Liver (tissue), 9 donors: ENCODE data around the gene TRIAP1. TPM values are rescaled to one million over a fixed set of nuclear protein-coding genes. Genes with fewer than 3 reads are reported as not detected.

ENCODE experiments used
- DNase-seq: peaks from one replicate; pipeline ENCODE4 v3.0.0-alpha.2; 2017; ENCODE audit warnings: low spot score
- H3K27ac ChIP-seq, 2 donors: one replicate each; pipeline ENCODE4 v1.7.0; 2013; ENCODE audit warnings: inconsistent platforms in 2 of 2, low read length in 2 of 2, control low read depth in 1 of 2, low read depth in 1 of 2, mild to moderate bottlenecking in 1 of 2
- H3K27me3 ChIP-seq, 4 donors: one replicate each; pipeline versions ENCODE4 v1.6.1 to v1.7.0; 2013; ENCODE audit warnings: low read length in 3 of 4, inconsistent platforms in 1 of 4, mild to moderate bottlenecking in 1 of 4, moderate library complexity in 1 of 4; ENCODE audit not compliant: control insufficient read depth in 4 of 4, insufficient read depth in 4 of 4
- H3K36me3 ChIP-seq, 4 donors: one replicate each; pipeline versions ENCODE4 v1.6.1 to v1.7.0; 2013; ENCODE audit warnings: low read length in 3 of 4, mild to moderate bottlenecking in 3 of 4, low read depth in 1 of 4, moderate library complexity in 1 of 4; ENCODE audit not compliant: control insufficient read depth in 4 of 4, insufficient read depth in 3 of 4
- H3K4me1 ChIP-seq, 4 donors: one replicate each; pipeline versions ENCODE4 v1.6.1 to v1.7.0; 2013; ENCODE audit warnings: low read length in 3 of 4, mild to moderate bottlenecking in 3 of 4, moderate library complexity in 1 of 4; ENCODE audit not compliant: control insufficient read depth in 4 of 4, insufficient read depth in 4 of 4
- H3K4me3 ChIP-seq, 3 donors: one replicate each; pipeline versions ENCODE4 v1.6.1 to v1.7.0; 2013; ENCODE audit warnings: low read length in 3 of 3, control low read depth in 1 of 3, low read depth in 1 of 3, mild to moderate bottlenecking in 1 of 3
- H3K9ac ChIP-seq, 2 donors: one replicate each; pipeline ENCODE4 v1.7.0; 2013; ENCODE audit warnings: low read length in 2 of 2, mild to moderate bottlenecking in 2 of 2, moderate library complexity in 2 of 2, control low read depth in 1 of 2, low read depth in 1 of 2
- H3K9me3 ChIP-seq, 4 donors: one replicate each; pipeline versions ENCODE4 v1.6.1 to v1.7.0; 2013; ENCODE audit warnings: low read length in 3 of 4; ENCODE audit not compliant: control insufficient read depth in 4 of 4
- ATF3 ChIP-seq: IDR thresholded peaks from 2 replicates; pipeline ENCODE4 v1.6.1; 2016; ENCODE audit warnings: antibody characterized with exemption
- CTCF ChIP-seq: fragments of 150-350 bp; IDR thresholded peaks from 2 replicates; pipeline ENCODE4 v1.5.1; 2017; ENCODE audit warnings: improper control_type of control experiment, low read depth, low read length; ENCODE audit not compliant: missing input control
- EGR1 ChIP-seq, 2 donors: IDR thresholded peaks; 2 replicates each; pipeline ENCODE4 v1.6.1; 2016 to 2018; ENCODE audit warnings: antibody characterized with exemption in 2 of 2, low read depth in 2 of 2
- FOXA1 ChIP-seq: IDR thresholded peaks from 2 replicates; pipeline ENCODE4 v1.6.1; 2016; ENCODE audit warnings: antibody characterized with exemption
- FOXA2 ChIP-seq: IDR thresholded peaks from 2 replicates; pipeline ENCODE4 v1.6.1; 2016; ENCODE audit warnings: antibody characterized with exemption
- GABPA ChIP-seq, 2 donors: IDR thresholded peaks in 1 of 2; conservative IDR thresholded peaks in 1 of 2; 2 replicates each; pipeline ENCODE4 v1.6.1; 2016; ENCODE audit warnings: antibody characterized with exemption in 2 of 2, mild to moderate bottlenecking in 1 of 2, moderate library complexity in 1 of 2
- HNF4A ChIP-seq, 2 donors: conservative IDR thresholded peaks; 2 replicates each; pipeline ENCODE4 v1.6.1; 2016; ENCODE audit warnings: antibody characterized with exemption in 2 of 2, mild to moderate bottlenecking in 2 of 2
- HNF4G ChIP-seq: IDR thresholded peaks from 2 replicates; pipeline ENCODE4 v1.6.1; 2016; ENCODE audit warnings: antibody characterized with exemption
- JUND ChIP-seq, 2 donors: IDR thresholded peaks; 2 replicates each; pipeline ENCODE4 v1.6.1; 2016; ENCODE audit warnings: antibody characterized with exemption in 2 of 2
- MAX ChIP-seq: IDR thresholded peaks from 2 replicates; pipeline ENCODE4 v1.6.1; 2016; ENCODE audit warnings: antibody characterized with exemption
- RAD21 ChIP-seq, 2 donors: IDR thresholded peaks; 2 replicates each; pipeline ENCODE4 v1.6.1; 2016; ENCODE audit warnings: antibody characterized with exemption in 2 of 2, mild to moderate bottlenecking in 2 of 2
- REST ChIP-seq: IDR thresholded peaks from 2 replicates; pipeline ENCODE4 v1.6.1; 2016; ENCODE audit warnings: antibody characterized with exemption, mild to moderate bottlenecking
- RXRA ChIP-seq, 2 donors: IDR thresholded peaks; 2 replicates each; pipeline ENCODE4 v1.6.1; 2017 to 2018; ENCODE audit warnings: antibody characterized with exemption in 2 of 2, mild to moderate bottlenecking in 1 of 2
- SP1 ChIP-seq: IDR thresholded peaks from 2 replicates; pipeline ENCODE4 v1.6.1; 2018; ENCODE audit warnings: antibody characterized with exemption, mild to moderate bottlenecking
- YY1 ChIP-seq: IDR thresholded peaks from 2 replicates; pipeline ENCODE4 v1.6.1; 2016; ENCODE audit warnings: antibody characterized with exemption, mild to moderate bottlenecking
- ZBTB33 ChIP-seq: IDR thresholded peaks from 2 replicates; pipeline ENCODE4 v1.6.1; 2016; ENCODE audit warnings: antibody characterized with exemption
- WGBS: extraction: QIAGEN DNeasy Blood & Tissue Kit; methylation state at CpG from one replicate; pipeline ENCODE4 v1.1.7; 2013; 5-methylcytosine and 5-hydroxymethylcytosine counted together
- polyA plus RNA-seq, 2 donors: library from polyadenylated mRNA; stranded (reverse) in 1 of 2; unstranded in 1 of 2; fragments of 200-250 nt in 1 of 2; fragments of >200 nt in 1 of 2; fragmentation: Nextera tagmentation in 1 of 2; extraction: Ambion mirVana in 1 of 2; gene quantifications; one replicate each; pipeline versions ENCODE4 v1.2.1 to v1.2.3, GENCODE V29; 2013 to 2015
- total RNA-seq, 2 donors: library from RNA; depleted of rRNA; stranded (reverse); fragments of >200 nt; gene quantifications; one replicate each; pipeline ENCODE4 v1.2.3, GENCODE V29; 2014
- donor health status: healthy.
- donor health status: healthy.
- donor health status: healthy.
- donor health status: healthy.
- donor health status: healthy.

TRIAP1 gene
- total and polyA plus RNA-seq, 4 donors = 11.9 to 39.9 (median 19.0) TPM

- Histone ChIP-seq H3K36me3 (peaks cover 0 to 11% (median 3%) of the 10 kb centered on the region in 4 donors), H3K4me3 (peak overlapping the region; percentile 40 to 85 (median 56)), H3K9ac (no peak overlapping the region), H3K9me3 (no peaks in the 10 kb centered on the region), H3K4me1 (peaks cover 0 to 19% (median 12%) of the 10 kb centered on the region in 4 donors), H3K27me3 (no peaks in the 10 kb centered on the region), H3K27ac (no peak overlapping the region)
- WGBS = 31% methylated on average over 17 of the region's 17 CpGs
- no peak for DNase-seq
- TF ChIP-seq SP1 (no peak), FOXA2 (no peak), RXRA (IDR thresholded peaks at IDR 0.05) (no peak), EGR1 (IDR thresholded peaks at IDR 0.05; ENCODE audit: low read depth in 2 of 2) (no peak), CTCF (no peak), YY1 (no peak), JUND (IDR thresholded peaks at IDR 0.05) (no peak), MAX (no peak), GABPA (IDR thresholded peaks at IDR 0.05 in 1 of 2, conservative IDR thresholded peaks at IDR 0.05 in 1 of 2) (no peak), HNF4A (conservative IDR thresholded peaks at IDR 0.05) (no peak), ZBTB33 (no peak), REST (no peak), FOXA1 (no peak), HNF4G (no peak), ATF3 (no peak), RAD21 (IDR thresholded peaks at IDR 0.05) (no peak)
Measured at GRCh38 chr12:120495186-120495730, 49.1 kb upstream of the TRIAP1 start.
